HEK293 (cell line): Measurements from ENCODE around the gene NR2C2AP.

ENCODE experiments used
- CTCF ChIA-PET: fragments of 350-600 bp; formaldehyde crosslinking; extraction: SDS; loops from one replicate; lab custom pipeline; 2021; ENCODE audit warnings: antibody characterized with exemption; lab: Yijun Ruan, JAX
- POLR2A ChIA-PET: fragments of 300-600 bp; formaldehyde crosslinking; extraction: SDS; loops from one replicate; lab custom pipeline; 2020; ENCODE audit warnings: antibody characterized with exemption, inconsistent platforms; lab: Yijun Ruan, JAX
- H3K27ac ChIP-seq: fragments of 200-500 bp; sonication (Bioruptor generic); 2 replicates; pipeline ENCODE4 v1.5.1; 2014; ENCODE audit warnings: low read depth, low read length, control low read depth, inconsistent platforms; ENCODE audit errors: extremely low read depth
- H3K36me3 ChIP-seq, 2 experiments: fragments of 200-500 bp in 1 of 2; sonication (Bioruptor generic) in 1 of 2; 1 replicate in 1 of 2; 2 replicates in 1 of 2; pipeline ENCODE4 v1.5.1; 2014 to 2017; ENCODE audit warnings: inconsistent platforms in 2 of 2, low read length in 2 of 2; ENCODE audit not compliant: control insufficient read depth in 2 of 2, insufficient read depth in 1 of 2
- H3K4me1 ChIP-seq: fragments of 200-500 bp; sonication (Bioruptor generic); 2 replicates; pipeline ENCODE4 v1.5.1; 2014; ENCODE audit warnings: mild to moderate bottlenecking, low read length, inconsistent platforms; ENCODE audit not compliant: control insufficient read depth, insufficient read depth
- H3K4me3 ChIP-seq: 2 replicates; pipeline ENCODE4 v1.5.1; 2011; ENCODE audit warnings: low read depth, mild to moderate bottlenecking, control low read depth, low read length, moderate library complexity
- H3K9me3 ChIP-seq: fragments of 200-500 bp; sonication (Bioruptor generic); 2 replicates; pipeline ENCODE4 v1.5.1; 2014; ENCODE audit warnings: low read depth, low read length, inconsistent platforms; ENCODE audit not compliant: control insufficient read depth, insufficient read depth
- INSM2 ChIP-seq: fragments of 450-650 bp; formaldehyde crosslinking; IDR thresholded peaks from 2 replicates; pipeline ENCODE4 v1.5.1; 2016; ENCODE audit warnings: missing biosample characterization, missing genetic modification characterization
- KLF10 ChIP-seq: fragments of 450-650 bp; IDR thresholded peaks from 2 replicates; pipeline ENCODE4 v1.5.1; 2018; ENCODE audit warnings: missing biosample characterization, mild to moderate bottlenecking, missing genetic modification characterization
- MYNN ChIP-seq: fragments of 450-650 bp; formaldehyde crosslinking; IDR thresholded peaks from 2 replicates; pipeline ENCODE4 v1.5.1; 2016; ENCODE audit warnings: missing biosample characterization, missing genetic modification characterization, borderline replicate concordance
- PRDM10 ChIP-seq: fragments of 450-650 bp; formaldehyde crosslinking; IDR thresholded peaks from 2 replicates; pipeline ENCODE4 v1.5.1; 2016; ENCODE audit warnings: missing biosample characterization, missing genetic modification characterization
- REPIN1 ChIP-seq: fragments of 450-650 bp; formaldehyde crosslinking; IDR thresholded peaks from 2 replicates; pipeline ENCODE4 v1.5.1; 2017; ENCODE audit warnings: missing biosample characterization, missing genetic modification characterization, low read depth
- TSHZ1 ChIP-seq: fragments of 450-650 bp; formaldehyde crosslinking; IDR thresholded peaks from 2 replicates; pipeline ENCODE4 v1.5.1; 2016; ENCODE audit warnings: missing biosample characterization, missing genetic modification characterization, borderline replicate concordance
- ZBTB17 ChIP-seq: fragments of 450-650 bp; formaldehyde crosslinking; IDR thresholded peaks from 2 replicates; pipeline ENCODE4 v1.5.1; 2016; ENCODE audit warnings: missing biosample characterization, missing genetic modification characterization
- ZBTB48 ChIP-seq: fragments of 450-650 bp; formaldehyde crosslinking; IDR thresholded peaks from 2 replicates; pipeline ENCODE4 v1.5.1; 2016; ENCODE audit warnings: missing biosample characterization, missing genetic modification characterization
- ZFP69B ChIP-seq: fragments of 450-650 bp; formaldehyde crosslinking; IDR thresholded peaks from 2 replicates; pipeline ENCODE4 v1.5.1; 2016; ENCODE audit warnings: missing biosample characterization, missing genetic modification characterization
- ZIC2 ChIP-seq: fragments of 450-650 bp; formaldehyde crosslinking; IDR thresholded peaks from 2 replicates; pipeline ENCODE4 v1.5.1; 2016; ENCODE audit warnings: missing biosample characterization, missing genetic modification characterization
- ZNF112 ChIP-seq: fragments of 450-650 bp; formaldehyde crosslinking; IDR thresholded peaks from 2 replicates; pipeline ENCODE4 v1.5.0; 2017; ENCODE audit warnings: missing biosample characterization, missing genetic modification characterization
- ZNF18 ChIP-seq: fragments of 450-650 bp; formaldehyde crosslinking; IDR thresholded peaks from 2 replicates; pipeline ENCODE4 v1.5.1; 2016; ENCODE audit warnings: missing biosample characterization, missing genetic modification characterization
- ZNF37A ChIP-seq: fragments of 450-650 bp; IDR thresholded peaks from 2 replicates; pipeline ENCODE4 v1.5.1; 2018; ENCODE audit warnings: missing biosample characterization, missing genetic modification characterization
- ZNF398 ChIP-seq: fragments of 450-650 bp; formaldehyde crosslinking; IDR thresholded peaks from 2 replicates; pipeline ENCODE4 v1.5.1; 2017; ENCODE audit warnings: missing biosample characterization, missing genetic modification characterization
- ZNF488 ChIP-seq: fragments of 450-650 bp; formaldehyde crosslinking; IDR thresholded peaks from 2 replicates; pipeline ENCODE4 v1.5.1; 2016; ENCODE audit warnings: missing biosample characterization, missing genetic modification characterization
- ZNF76 ChIP-seq: fragments of 450-650 bp; formaldehyde crosslinking; IDR thresholded peaks from 2 replicates; pipeline ENCODE4; 2016; ENCODE audit warnings: low read depth, missing biosample characterization, missing genetic modification characterization, borderline replicate concordance
- ZNF785 ChIP-seq: fragments of 450-650 bp; formaldehyde crosslinking; IDR thresholded peaks from 2 replicates; pipeline ENCODE4 v1.5.1; 2016; ENCODE audit warnings: missing biosample characterization, missing genetic modification characterization
- ZSCAN23 ChIP-seq: fragments of 450-650 bp; formaldehyde crosslinking; IDR thresholded peaks from 2 replicates; pipeline ENCODE4 v1.5.1; 2016; ENCODE audit warnings: missing biosample characterization, missing genetic modification characterization

The NR2C2AP gene

GRCh38 chr19:19223060-19223459, 19.8 kb upstream of the NR2C2AP start:
- CTCF ChIA-PET: interaction anchor here (1.1 kb wide), 1 partner anchor 68 kb away, joined by 3 read pairs; no protein-coding TSS in a partner anchor
- no peak overlapping the region for H3K27ac ChIP-seq
- POLR2A ChIA-PET: no interaction called here
- TF ChIP-seq ZNF18 (tag by site-specific recombination) (no peak), TSHZ1 (tag by site-specific recombination) (no peak), ZNF112 (no peak), ZNF76 (tag by site-specific recombination) (no peak), ZNF488 (tag by site-specific recombination) (no peak), PRDM10 (tag by site-specific recombination) (no peak), ZNF785 (tag by site-specific recombination) (no peak), MYNN (tag by site-specific recombination) (no peak), ZBTB17 (tag by site-specific recombination) (no peak), ZFP69B (tag by site-specific recombination) (no peak), ZSCAN23 (tag by site-specific recombination) (no peak), INSM2 (tag by site-specific recombination) (no peak), ZBTB48 (tag by site-specific recombination) (no peak), ZNF398 (tag by site-specific recombination) (no peak), REPIN1 (tag by site-specific recombination) (no peak), ZNF37A (tag by site-specific recombination) (no peak), KLF10 (tag by site-specific recombination) (no peak), ZIC2 (tag by site-specific recombination) (no peak)
- no peaks in the 10 kb centered on the region for H3K9me3 ChIP-seq
- H3K4me3 ChIP-seq: no peak overlapping the region
- no peaks in the 10 kb centered on the region for H3K36me3 ChIP-seq
- H3K4me1 ChIP-seq: no peaks in the 10 kb centered on the region
